Colonic mucosa (tissue), 4 donors: ENCODE data around the gene SNORC. TPM values are rescaled to one million over a fixed set of nuclear protein-coding genes. Genes with fewer than 3 reads are reported as not detected.

Source experiments
- DNase-seq: peaks from one replicate; pipeline ENCODE4 v3.0.0-alpha.2; 2020
- H3K27ac ChIP-seq: fragments of 200-600 bp; one replicate; pipeline ENCODE4 v1.8.0; 2021
- H3K27me3 ChIP-seq: fragments of 200-600 bp; one replicate; pipeline ENCODE4 v1.8.0; 2021
- H3K36me3 ChIP-seq: fragments of 200-600 bp; one replicate; pipeline ENCODE4 v1.8.0; 2021
- H3K4me1 ChIP-seq: fragments of 200-600 bp; one replicate; pipeline ENCODE4 v1.8.0; 2021; ENCODE audit warnings: mild to moderate bottlenecking
- H3K4me3 ChIP-seq: fragments of 200-600 bp; one replicate; pipeline ENCODE4 v1.8.0; 2021
- H3K9ac ChIP-seq, 2 donors: one replicate each; pipeline ENCODE4 v1.7.0; 2013; ENCODE audit warnings: control low read depth in 2 of 2, low read depth in 2 of 2, low read length in 2 of 2
- H3K9me3 ChIP-seq: fragments of 200-600 bp; one replicate; pipeline ENCODE4 v1.8.0; 2021
- CTCF ChIP-seq: fragments of 200-600 bp; IDR thresholded peaks from one replicate; pipeline ENCODE4 v1.8.0; 2022; ENCODE audit warnings: antibody characterized with exemption, mild to moderate bottlenecking
- intact Hi-C: fragments of 100-400 bp; cut with DNase I; formaldehyde crosslinking; loops from one replicate; pipeline ENCODE4 v1.14.1; 2022
- total RNA-seq, 2 donors: library from RNA; stranded (reverse); fragmentation: NEBNext Ultra II Directional in 1 of 2; extraction: Animal tissue kit (Norgen Biotek cat#: 25700) in 1 of 2; gene quantifications; one replicate each; pipeline ENCODE4 v1.2.1, GENCODE V29; 2021
- donor health status: healthy.
- donor health status: DM: no; HTN: no; CAD: no.
- donor health status: DM: no; HTN: no; CAD: no.

Gene SNORC
- total RNA-seq, 2 donors from 2014 or later = 39.6 to 67.5 TPM

GRCh38 chr2:232910376-232910775 is 40.3 kb downstream of the SNORC start:
- intact Hi-C loops = no loop called here
- H3K27me3 ChIP-seq = no peaks in the 10 kb centered on the region
- no peak overlapping the region for H3K27ac ChIP-seq
- no peak for TF ChIP-seq CTCF
- H3K9me3 ChIP-seq = no peaks in the 10 kb centered on the region
- no peak for DNase-seq
- H3K36me3 ChIP-seq = no peaks in the 10 kb centered on the region
- H3K4me1 ChIP-seq = no peaks in the 10 kb centered on the region
- H3K9ac ChIP-seq = no peak overlapping the region
- H3K4me3 ChIP-seq = no peak overlapping the region

- H3K27ac ChIP-seq = no peak overlapping the region
- no peak overlapping the region for H3K4me3 ChIP-seq
- no peak for TF ChIP-seq CTCF
- intact Hi-C loops = no loop called here
- H3K36me3 ChIP-seq = no peaks in the 10 kb centered on the region
- H3K27me3 ChIP-seq = no peaks in the 10 kb centered on the region
- H3K4me1 ChIP-seq = no peaks in the 10 kb centered on the region
- no peaks in the 10 kb centered on the region for H3K9me3 ChIP-seq
- no peak for DNase-seq
- H3K9ac ChIP-seq = no peak overlapping the region
These were observed 41.7 kb downstream of the SNORC start for GRCh38 chr2:232911712-232912277.

- intact Hi-C loops = no loop called here
- H3K9me3 ChIP-seq = no peaks in the 10 kb centered on the region
- H3K4me1 ChIP-seq = no peaks in the 10 kb centered on the region
- no peak overlapping the region for H3K4me3 ChIP-seq
- TF ChIP-seq CTCF = no peak
- no peak overlapping the region for H3K27ac ChIP-seq
- no peaks in the 10 kb centered on the region for H3K27me3 ChIP-seq
- no peaks in the 10 kb centered on the region for H3K36me3 ChIP-seq
- no peak overlapping the region for H3K9ac ChIP-seq
- no peak for DNase-seq
These were observed 43.8 kb downstream of the SNORC start for GRCh38 chr2:232913903-232914302.

GRCh38 chr2:232919141-232919540 is 49.1 kb downstream of the SNORC start:
- no peaks in the 10 kb centered on the region for H3K27me3 ChIP-seq
- DNase-seq = no peak

GRCh38 chr2:232920055-232920454 is 50.0 kb downstream of the SNORC start:
- no peak overlapping the region for H3K27ac ChIP-seq
- H3K4me1 ChIP-seq = no peaks in the 10 kb centered on the region
- TF ChIP-seq CTCF = no peak
- no peak overlapping the region for H3K9ac ChIP-seq
- H3K36me3 ChIP-seq = no peaks in the 10 kb centered on the region
- intact Hi-C loops = no loop called here
- no peak for DNase-seq
- no peaks in the 10 kb centered on the region for H3K27me3 ChIP-seq
- H3K4me3 ChIP-seq = no peak overlapping the region
- H3K9me3 ChIP-seq = no peaks in the 10 kb centered on the region

More at GRCh38 chr2:232919141-232919540, 49.1 kb downstream of the SNORC start:
- Histone ChIP-seq H3K4me3 (no peak overlapping the region), H3K27ac (no peak overlapping the region), H3K9ac (no peak overlapping the region), H3K36me3 (no peaks in the 10 kb centered on the region), H3K4me1 (no peaks in the 10 kb centered on the region), H3K9me3 (no peaks in the 10 kb centered on the region)
- intact Hi-C loops = no loop called here
- no peak for TF ChIP-seq CTCF
